HG03354 (cell line): Measurements from ENCODE around the gene RBMS2.
A peak's percentile ranks its signal among the peaks of the same experiment; 100 is the strongest.

Source experiments
- ATAC-seq: cut with Tn5 transposase; IDR thresholded peaks from one replicate; pipeline ENCODE4 v1.9.1; 2021; ENCODE audit warnings: mild to moderate bottlenecking; ENCODE audit not compliant: unreplicated experiment, poor library complexity, severe bottlenecking

RBMS2 gene

GRCh38 chr12:56626701-56627100 lies 105.1 kb downstream of the RBMS2 start:
- ATAC-seq, result no peak

GRCh38 chr12:56628671-56629458 lies 107.2 kb downstream of the RBMS2 start:
- no peak for ATAC-seq

GRCh38 chr12:56629459-56630179 lies 108.0 kb downstream of the RBMS2 start:
- peak; percentile 8 for ATAC-seq

GRCh38 chr12:56630180-56630632 lies 108.6 kb downstream of the RBMS2 start, which contains the start of gene BAZ2A:
BAZ2A (minus strand) TSS chr12:56630326; CDS start chr12:56617530, 12,796 bp downstream.
- ATAC-seq, result peak; percentile 68

- peak; percentile 26 for ATAC-seq
Observed at GRCh38 chr12:56631790-56632700, 110.4 kb downstream of the RBMS2 start.

GRCh38 chr12:56632701-56633467 lies 111.3 kb downstream of the RBMS2 start:
- no peak for ATAC-seq

GRCh38 chr12:56633468-56634241 lies 112.0 kb downstream of the RBMS2 start:
- no peak for ATAC-seq

- no peak for ATAC-seq
Observed at GRCh38 chr12:56634242-56634836, 112.7 kb downstream of the RBMS2 start.

- ATAC-seq, result peak; percentile 36
Observed at GRCh38 chr12:56634837-56635791, 113.5 kb downstream of the RBMS2 start.

- peak; percentile 44 for ATAC-seq
Observed at GRCh38 chr12:56635806-56636674, 114.4 kb downstream of the RBMS2 start.

- peak; percentile 63 for ATAC-seq
Observed at GRCh38 chr12:56636675-56637540, 115.3 kb downstream of the RBMS2 start.

GRCh38 chr12:56637621-56638020 lies 116.0 kb downstream of the RBMS2 start:
- ATAC-seq, result no peak

- ATAC-seq, result no peak
Observed at GRCh38 chr12:56641219-56641618, 119.6 kb downstream of the RBMS2 start.

- ATAC-seq, result no peak
Observed at GRCh38 chr12:56644654-56645053, 123.0 kb downstream of the RBMS2 start.

- no peak for ATAC-seq
Observed at GRCh38 chr12:56645201-56645716, 123.6 kb downstream of the RBMS2 start.
